GM18867 (cell line): Measurements from ENCODE around the gene ABI3.

ENCODE experiments used
- ATAC-seq: cut with Tn5 transposase; IDR thresholded peaks from one replicate; pipeline ENCODE4 v1.9.1; 2021; ENCODE audit warnings: mild to moderate bottlenecking, moderate library complexity; ENCODE audit not compliant: unreplicated experiment

ABI3 gene

GRCh38 chr17:49196520-49196919, 14.0 kb upstream of the ABI3 start:
- ATAC-seq, result no peak

DNA sequence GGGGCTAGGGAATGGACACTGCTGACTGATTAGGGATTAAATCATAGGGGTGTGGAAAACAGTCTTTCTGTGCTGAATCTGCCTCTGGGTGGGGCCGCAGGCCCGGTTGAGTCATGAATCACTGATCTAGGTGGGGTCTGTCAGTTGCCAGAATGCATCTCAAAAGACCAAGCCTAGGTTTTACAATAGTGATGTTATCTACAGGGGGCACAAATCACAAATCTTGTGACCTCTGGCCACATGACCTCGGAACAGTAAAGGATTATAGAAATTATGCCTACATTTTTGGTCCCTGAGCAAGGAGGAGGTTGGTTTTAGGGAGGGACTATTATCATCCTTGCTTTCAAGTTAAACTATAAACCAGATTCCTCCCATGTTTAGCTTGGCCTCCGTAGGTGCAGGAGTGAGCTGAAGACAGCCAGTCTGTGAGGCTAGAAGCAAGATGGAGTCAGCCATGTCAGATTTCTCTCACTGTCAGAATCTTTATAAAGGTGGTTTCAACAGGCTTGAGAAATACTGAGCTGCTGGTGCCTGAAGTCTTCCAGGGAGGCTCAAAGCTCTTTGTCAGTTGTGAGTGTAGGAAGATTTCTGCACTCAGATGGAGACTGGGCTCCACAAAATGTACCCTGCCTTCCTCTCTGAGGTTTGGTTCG, 13.0 kb upstream of the ABI3 start:
- ATAC-seq, result no peak

DNA sequence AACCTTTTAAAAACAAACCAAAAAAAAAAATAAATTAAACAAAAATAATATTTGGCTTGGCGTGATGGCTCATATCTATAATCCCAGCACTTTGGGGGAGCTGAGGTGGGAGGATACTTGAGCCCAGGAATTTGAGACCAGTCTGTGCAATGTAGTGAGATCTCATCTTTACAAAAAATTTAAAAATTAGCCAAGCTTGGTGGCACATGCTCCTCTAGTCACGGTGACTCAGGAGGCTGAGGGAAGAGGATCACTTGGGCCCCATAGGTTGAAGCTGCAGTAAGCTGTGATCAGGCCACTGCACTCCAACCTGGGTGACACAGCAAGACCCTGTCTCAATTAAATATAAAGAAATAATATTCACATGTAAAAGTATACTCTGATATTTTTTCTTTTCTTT, 12.3 kb upstream of the ABI3 start:
- ATAC-seq, result no peak

- ATAC-seq, result no peak
Observed at GRCh38 chr17:49200423-49201083, 10.0 kb upstream of the ABI3 start.

DNA sequence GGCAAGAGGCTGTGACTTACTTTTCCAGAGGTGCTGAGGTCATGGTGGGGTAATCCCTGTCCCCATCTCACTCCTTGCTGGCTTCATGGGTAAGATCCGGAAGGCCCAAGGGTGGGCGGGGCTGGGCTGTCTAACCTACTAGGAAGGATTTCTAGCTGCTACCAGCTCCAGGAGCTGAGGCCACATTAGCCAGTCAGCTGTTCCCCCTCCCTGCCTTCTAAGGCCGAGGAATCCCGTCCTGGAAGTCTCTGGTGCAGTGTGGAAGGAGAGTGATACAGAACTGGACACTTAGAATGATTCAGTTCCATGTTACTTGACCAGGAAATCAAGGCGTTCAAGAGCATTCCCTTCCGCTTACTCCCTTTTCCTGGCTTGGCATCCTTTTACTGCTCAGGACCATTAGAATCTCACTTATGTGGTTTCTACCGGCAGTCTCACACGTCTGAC, 9.0 kb upstream of the ABI3 start:
- ATAC-seq, result no peak

GRCh38 chr17:49203796-49204195, 6.7 kb upstream of the ABI3 start:
- no peak for ATAC-seq

- ATAC-seq, result no peak
Observed at GRCh38 chr17:49204516-49204915, 6.0 kb upstream of the ABI3 start.

DNA sequence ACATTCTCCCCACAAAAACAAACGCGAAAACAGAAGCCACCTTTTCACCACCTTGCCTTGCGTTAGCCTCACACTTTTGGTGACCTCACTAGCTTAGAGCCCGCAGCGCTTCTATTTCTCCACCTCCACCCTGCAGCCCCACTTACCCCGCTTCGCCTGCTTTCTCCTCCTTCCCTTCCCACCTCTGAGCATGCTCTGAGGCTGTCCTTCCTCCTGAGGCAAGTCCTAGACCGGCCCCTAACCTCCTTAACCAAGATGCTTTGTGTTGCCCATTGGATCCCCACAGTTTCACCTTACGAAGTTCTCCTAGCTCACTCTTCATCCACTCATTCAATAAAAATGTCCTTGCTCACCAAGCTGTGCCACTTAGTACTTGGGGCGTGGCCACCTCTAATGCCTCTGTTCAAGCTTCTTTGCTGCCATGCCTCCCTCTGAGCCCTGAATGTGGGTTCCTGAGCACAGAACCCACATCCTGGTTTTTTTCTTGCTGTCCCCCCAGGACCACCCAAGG, 1.4 kb upstream of the ABI3 start:
- no peak for ATAC-seq

GRCh38 chr17:49213399-49213798, 2.9 kb downstream of the ABI3 start:
- no peak for ATAC-seq

GRCh38 chr17:49213847-49214246, 3.3 kb downstream of the ABI3 start:
- ATAC-seq, result no peak

DNA sequence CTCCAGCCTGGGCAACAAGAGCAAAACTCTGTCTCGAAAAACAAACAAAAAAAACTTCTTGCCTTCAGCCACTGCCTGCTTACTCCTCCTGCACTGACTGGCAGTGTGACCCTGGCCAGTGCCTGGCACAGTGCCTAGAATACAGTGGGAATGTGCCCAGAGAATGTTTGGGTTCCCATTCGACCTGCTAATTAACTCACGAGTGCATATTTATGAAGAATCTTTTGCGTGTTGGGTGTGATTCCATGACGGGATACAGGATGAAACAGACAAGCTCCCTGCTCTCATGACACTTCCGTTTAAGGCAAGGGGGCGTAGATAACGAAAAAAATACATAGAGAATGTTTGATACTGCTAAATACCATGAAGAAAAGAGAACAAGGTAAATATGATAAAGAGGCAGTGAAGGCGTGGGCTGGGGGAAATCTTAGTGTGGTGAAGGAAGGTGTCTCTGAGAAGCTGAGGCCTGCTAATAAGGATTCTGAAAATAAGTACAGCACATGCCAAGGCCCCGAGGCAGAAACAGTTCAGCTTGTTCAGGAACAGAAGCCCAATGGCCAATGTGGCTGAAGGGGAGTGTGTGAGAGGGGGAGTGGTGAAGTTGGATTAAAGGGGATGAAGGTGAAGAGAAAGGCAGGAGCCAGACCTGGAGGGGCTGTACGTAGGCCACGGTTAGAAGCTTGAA, 4.3 kb downstream of the ABI3 start:
- ATAC-seq, result no peak

- no peak for ATAC-seq
Observed at GRCh38 chr17:49216482-49216881, 6.0 kb downstream of the ABI3 start.

DNA sequence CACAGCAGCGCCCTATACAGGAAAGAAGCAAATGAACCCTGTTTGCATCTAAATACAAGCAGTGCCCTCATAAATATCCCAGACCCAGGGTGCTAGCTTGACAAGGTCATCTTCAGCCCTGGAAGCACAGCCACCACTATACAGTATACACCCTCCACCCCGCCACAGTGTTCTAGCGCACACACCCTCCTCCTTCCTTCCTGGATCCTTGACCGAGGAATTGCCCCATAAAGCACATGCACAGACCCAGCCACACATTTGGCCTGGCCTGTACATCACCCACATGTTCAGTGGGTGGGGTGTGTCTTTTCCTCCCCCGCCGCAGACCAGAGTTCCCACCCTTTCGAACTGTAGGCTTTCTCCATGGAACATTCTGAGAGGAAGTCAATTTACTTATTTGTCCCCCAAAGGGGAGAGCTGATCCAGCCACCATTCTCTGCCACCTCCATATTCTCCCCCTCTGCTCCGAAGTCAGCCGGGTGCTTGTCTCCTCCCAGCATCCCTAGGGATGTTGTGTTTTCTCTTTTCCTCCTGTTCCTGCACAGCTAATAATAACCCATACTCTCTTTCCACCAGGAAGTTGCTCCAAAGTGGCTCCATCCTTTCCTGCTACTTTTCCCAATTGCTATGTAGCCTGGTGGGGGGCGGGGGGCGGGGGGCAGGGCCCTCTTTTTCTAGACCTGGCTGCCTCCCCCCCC, 6.6 kb downstream of the ABI3 start:
- ATAC-seq, result no peak

- ATAC-seq, result peak; percentile 47
Observed at GRCh38 chr17:49217651-49218413, 7.3 kb downstream of the ABI3 start.

GRCh38 chr17:49218941-49219913, 8.7 kb downstream of the ABI3 start:
- no peak for ATAC-seq

- no peak for ATAC-seq
Observed at GRCh38 chr17:49219987-49220386, 9.5 kb downstream of the ABI3 start.

DNA sequence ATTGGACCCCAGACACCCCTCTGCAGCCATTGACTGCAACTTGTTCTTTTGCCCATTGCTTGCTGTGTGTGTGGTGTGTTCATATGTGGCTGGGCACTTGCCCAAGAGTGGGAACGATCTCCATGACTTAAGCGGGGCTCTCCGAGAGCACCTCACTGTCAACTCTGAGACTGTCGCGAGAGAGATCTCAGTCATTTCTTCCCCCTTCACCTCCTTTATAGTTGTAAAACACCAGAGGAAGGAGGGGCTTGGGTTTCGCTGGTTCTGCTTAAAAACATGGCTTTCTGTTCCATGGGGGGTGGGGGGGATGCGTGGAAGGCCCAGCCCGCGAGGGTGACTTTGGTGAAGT, 12.6 kb downstream of the ABI3 start:
- no peak for ATAC-seq

DNA sequence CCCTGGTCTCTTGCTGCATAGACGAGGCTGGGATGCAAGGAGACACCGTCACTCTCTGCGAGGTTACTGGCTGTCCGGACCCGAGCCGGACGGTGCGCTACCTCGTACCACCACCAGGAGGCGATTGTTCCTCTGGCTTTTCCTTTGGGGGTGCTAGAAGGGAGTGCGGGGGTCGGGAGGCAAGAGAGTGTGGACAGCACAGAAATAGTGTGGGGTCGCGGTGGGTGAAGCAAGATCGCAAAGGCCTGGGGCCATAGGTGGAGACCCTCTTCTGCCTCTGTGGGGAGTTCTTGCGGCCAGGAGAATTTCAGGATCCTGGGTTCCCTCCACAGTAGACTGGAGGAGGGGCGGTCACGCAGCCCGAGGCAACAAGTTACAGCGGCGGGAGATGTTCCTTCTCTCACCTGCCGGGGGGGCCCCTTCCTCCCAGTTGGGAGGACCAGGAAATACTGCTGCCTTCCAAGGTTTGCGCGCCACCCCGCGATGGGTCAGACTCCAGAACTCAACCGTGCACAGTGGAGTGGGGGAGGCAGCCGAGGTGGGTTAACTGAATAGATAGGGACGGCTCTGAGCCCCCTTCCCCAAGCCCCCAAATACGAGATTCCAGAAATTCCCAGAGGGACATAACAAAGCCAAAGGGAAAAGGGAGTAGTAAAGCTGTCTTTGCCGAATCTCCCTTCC, 13.2 kb downstream of the ABI3 start:
- no peak for ATAC-seq
